IPS-18c (cell line): Measurements from ENCODE around the gene DGKD.
"Not testable (repeated sequence)": the region's sequence is repeated elsewhere in the genome, so short reads cannot be mapped to it uniquely, and the experiment has no call there.

Experiments
- H3K4me3 ChIP-seq: 2 replicates; pipeline ENCODE4 v1.7.0; 2013; ENCODE audit warnings: low read depth, mild to moderate bottlenecking, low read length, moderate library complexity; ENCODE audit not compliant: insufficient read depth
- H3K9me3 ChIP-seq: one replicate; pipeline ENCODE4 v1.6.1; 2013; ENCODE audit warnings: mild to moderate bottlenecking, low read length, moderate library complexity; ENCODE audit not compliant: control insufficient read depth, insufficient read depth

Gene DGKD

GRCh38 chr2:233396726-233397665, 42.7 kb downstream of the DGKD start:
- not testable (repeated sequence) for H3K9me3 ChIP-seq, H3K4me3 ChIP-seq

DNA sequence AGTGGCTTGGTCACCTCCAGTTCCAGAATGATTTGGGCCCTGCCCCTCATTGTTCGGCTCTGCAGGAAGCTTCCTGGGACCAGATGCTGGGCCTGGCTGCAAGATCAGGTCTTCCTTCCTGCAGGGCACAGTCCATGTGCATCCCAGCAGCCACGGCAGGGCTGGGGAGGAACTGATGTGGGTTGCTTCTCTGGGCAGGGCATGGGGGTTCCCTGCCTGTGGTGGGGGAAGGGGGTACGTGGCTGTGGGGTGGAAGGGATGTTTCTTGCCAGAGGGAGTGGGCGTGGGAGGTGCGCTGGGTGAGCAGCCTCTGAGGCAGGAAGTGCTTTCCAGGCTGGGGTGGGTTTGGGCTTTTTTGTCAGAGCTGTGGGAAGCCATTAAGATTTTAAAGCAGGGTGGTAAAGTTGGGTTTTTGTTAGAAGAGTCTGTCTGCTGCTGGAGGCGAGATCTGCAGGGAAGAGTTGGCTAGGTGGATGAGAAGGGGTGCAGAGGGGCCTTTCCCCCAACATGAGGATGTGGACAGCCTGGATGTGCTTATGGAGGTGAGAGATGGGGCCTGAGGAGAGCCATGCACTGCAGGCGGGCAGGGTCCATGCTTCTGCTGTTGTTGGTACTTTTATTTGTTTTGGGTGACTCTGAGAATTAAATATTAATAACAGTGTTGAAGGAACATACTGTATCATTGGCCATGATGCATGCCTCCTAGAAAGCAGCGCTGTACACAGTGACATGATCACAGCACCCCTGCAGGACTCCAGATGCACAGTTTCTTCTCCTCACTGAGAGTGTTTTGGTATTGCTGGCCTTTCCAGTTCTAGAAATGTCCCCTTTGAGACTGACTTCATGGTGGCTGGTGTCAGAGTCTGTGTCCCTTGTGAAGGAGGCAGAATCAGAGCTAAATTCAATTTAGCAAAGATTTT, 45.3 kb downstream of the DGKD start:
- no peak overlapping the region for H3K4me3 ChIP-seq
- no peaks in the 10 kb centered on the region for H3K9me3 ChIP-seq

GRCh38 chr2:233400341-233400740, 46.0 kb downstream of the DGKD start:
- Histone ChIP-seq H3K4me3 (no peak overlapping the region), H3K9me3 (no peaks in the 10 kb centered on the region)

- H3K4me3 ChIP-seq: no peak overlapping the region
- H3K9me3 ChIP-seq: no peaks in the 10 kb centered on the region
Observed at GRCh38 chr2:233400961-233401360, 46.7 kb downstream of the DGKD start.

DNA sequence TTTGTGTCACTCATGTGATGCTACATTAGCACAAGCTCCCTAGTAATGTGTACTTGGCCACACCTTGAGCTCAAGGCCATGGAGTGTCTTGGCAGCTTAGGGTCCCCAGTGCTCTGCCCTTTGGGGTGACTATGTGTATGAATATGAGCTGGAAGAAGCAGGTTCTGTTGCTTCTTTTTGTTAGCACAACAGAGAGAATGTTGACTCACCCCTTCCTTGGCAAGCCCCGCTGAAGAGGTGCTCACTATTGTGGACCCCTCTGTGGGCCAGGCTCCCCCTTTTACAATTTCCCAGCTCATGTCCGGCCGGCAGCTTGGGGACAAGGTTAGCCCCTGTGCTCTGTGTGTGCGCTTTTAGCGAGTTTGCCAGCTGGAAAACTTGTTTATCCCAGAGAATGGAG, 48.1 kb downstream of the DGKD start:
- Histone ChIP-seq H3K9me3 (no peaks in the 10 kb centered on the region), H3K4me3 (no peak overlapping the region)

- Histone ChIP-seq H3K9me3 (no peaks in the 10 kb centered on the region), H3K4me3 (no peak overlapping the region)
Observed at GRCh38 chr2:233402789-233403188, 48.5 kb downstream of the DGKD start.

- H3K9me3 ChIP-seq: no peaks in the 10 kb centered on the region
Observed at GRCh38 chr2:233404222-233404621, 49.9 kb downstream of the DGKD start.

DNA sequence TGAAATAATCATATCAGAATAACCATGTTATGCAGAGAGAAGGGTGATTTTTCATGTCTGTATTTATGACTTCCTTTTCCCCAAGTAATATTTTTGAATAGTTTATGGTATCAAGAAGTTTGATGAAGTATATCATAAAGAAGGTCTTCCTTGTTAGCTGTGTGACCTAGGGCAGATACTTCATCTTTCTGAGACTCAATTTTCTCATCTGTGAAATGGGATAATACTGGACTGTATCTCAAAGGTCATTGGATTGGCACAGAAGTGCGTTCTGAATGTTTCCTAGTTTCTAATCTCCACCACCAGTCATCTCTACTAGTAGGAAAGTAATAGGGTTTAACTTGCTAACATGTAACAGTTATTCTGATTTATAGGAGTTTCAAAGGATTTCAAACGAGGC, 52.6 kb downstream of the DGKD start:
- no peaks in the 10 kb centered on the region for H3K9me3 ChIP-seq
- H3K4me3 ChIP-seq: no peak overlapping the region

More at GRCh38 chr2:233404222-233404621, 49.9 kb downstream of the DGKD start:
- H3K4me3 ChIP-seq: no peak overlapping the region

- H3K4me3 ChIP-seq: no peak overlapping the region
- H3K9me3 ChIP-seq: no peaks in the 10 kb centered on the region
Observed at GRCh38 chr2:233407771-233408181, 53.5 kb downstream of the DGKD start.

GRCh38 chr2:233408366-233409285, 54.3 kb downstream of the DGKD start:
- Histone ChIP-seq H3K9me3 (no peaks in the 10 kb centered on the region), H3K4me3 (no peak overlapping the region)

- Histone ChIP-seq H3K4me3 (no peak overlapping the region), H3K9me3 (no peaks in the 10 kb centered on the region)
Observed at GRCh38 chr2:233409286-233409991, 55.1 kb downstream of the DGKD start.

DNA sequence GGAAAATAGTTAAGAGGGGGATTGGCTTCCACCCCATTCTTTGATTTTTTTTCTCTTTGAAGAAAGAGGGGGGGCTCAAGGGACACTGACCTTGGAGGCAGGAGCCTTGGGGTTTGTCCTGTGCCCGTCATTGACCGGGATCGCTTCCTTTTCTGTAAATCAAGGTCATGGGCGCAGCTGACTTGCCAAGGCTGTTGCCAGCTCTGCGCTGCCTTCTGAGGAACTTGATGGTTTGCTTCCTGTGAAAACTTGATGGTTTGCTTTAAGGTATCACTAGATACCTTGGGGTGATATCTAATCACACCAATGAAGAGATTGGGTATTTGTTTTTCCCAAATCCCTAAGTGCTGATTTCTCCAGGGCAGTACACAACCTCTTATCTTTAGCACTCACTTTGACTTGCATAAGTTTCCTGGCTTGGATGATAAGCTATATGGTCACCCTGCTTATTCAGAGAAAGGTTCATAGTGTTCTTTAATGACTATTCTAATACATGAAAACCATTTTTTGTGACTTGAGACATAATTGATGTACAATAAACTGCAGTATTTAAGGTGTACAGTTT, 56.0 kb downstream of the DGKD start:
- Histone ChIP-seq H3K4me3 (no peak overlapping the region), H3K9me3 (no peaks in the 10 kb centered on the region)

DNA sequence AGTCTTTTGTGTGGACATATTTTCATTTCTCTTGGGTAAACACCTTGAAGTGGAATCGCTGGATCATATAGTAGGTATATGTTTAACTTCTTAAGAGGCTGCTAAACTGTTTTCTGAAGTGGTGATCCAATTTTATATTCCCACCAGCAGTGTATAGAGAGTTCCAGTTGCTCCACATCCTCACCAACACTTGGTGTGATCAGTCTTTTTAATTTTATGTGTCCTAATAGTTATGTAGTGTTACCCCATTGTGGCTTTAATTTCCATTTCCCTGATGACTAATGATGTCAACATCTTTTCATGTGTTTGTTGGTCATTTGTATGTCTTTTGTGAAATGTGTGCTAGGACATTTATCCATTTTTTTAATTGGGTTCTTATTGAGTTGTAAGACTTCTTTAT, 56.9 kb downstream of the DGKD start:
- H3K4me3 ChIP-seq: no peak overlapping the region
- H3K9me3 ChIP-seq: no peaks in the 10 kb centered on the region

DNA sequence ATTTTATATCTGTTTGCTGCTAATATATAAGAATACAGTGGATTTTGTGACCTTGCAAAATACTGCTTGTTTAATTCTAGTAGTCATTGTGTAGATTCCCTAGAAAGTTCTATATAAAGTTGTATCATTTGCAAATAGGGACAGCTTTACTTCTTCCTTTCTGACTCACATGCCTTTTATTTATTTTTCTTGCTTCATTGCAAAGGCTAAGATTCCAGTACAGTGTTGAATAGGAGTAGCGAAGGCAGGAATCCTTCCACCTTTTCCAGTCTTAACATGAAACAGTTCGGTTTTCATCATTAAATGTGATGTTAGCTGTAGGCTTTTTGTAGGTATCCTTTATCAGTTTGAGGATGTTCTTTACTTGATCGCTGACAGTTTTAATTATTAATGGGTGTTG, 58.1 kb downstream of the DGKD start:
- Histone ChIP-seq H3K4me3 (no peak overlapping the region), H3K9me3 (no peaks in the 10 kb centered on the region)

GRCh38 chr2:233413046-233413445, 58.8 kb downstream of the DGKD start:
- no peak overlapping the region for H3K4me3 ChIP-seq
- no peaks in the 10 kb centered on the region for H3K9me3 ChIP-seq

- no peaks in the 10 kb centered on the region for H3K9me3 ChIP-seq
- no peak overlapping the region for H3K4me3 ChIP-seq
Observed at GRCh38 chr2:233413559-233414272, 59.4 kb downstream of the DGKD start.
